ENCODE data around the gene ITFG1. TPM values are rescaled to one million over a fixed set of nuclear protein-coding genes. Genes with fewer than 3 reads are reported as not detected.

ITFG1 gene
- total and polyA plus RNA-seq, 9 of the 15 experiments (the other 6 are each of a cell fraction or from before 2014, with no cell fraction given), result 17.1 to 83.5 (median 35.8) TPM

DNA sequence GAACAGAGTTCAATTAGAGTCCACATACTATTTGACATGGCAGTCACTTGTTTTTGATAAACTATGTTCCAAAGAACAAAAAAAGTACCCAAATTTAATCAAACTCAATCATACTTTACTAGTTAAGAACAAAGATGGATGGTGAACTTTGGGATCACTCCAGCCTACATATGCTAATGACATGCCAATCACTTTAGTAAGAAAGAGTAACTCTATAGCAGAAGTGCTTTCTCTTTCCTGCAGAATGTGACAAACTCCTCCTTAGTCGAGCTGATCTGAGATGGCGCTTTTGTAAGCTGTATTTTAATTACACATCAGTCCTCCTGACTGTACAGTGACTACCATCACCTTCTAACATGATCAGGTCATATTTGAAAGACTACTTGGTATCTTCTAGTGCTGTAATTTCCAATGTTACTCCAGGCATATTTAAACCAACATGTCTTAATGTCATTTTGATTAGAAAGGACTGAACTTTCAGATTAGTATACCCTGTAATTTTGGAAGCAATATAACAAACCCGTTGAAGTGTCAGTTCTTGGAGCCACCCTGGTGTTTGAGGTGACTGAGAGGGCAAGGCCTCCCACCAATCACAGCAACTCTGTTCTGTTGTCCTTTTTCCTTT lies 321.2 kb downstream of the ITFG1 start:
- Histone ChIP-seq H3K9me1 (ENCODE audit: control insufficient read depth, insufficient read depth, low read length) (no peaks in the 10 kb centered on the region), H4K20me1 (replicated peaks; ENCODE audit: control insufficient read depth, insufficient read depth, low read length) (peaks cover 11% of the 10 kb centered on the region), H3K4me1 (replicated peaks in 1 of 2; ENCODE audit: control insufficient read depth in 2 of 2, insufficient read depth in 2 of 2, low read length in 2 of 2) (peaks cover 12 to 21% of the 10 kb centered on the region in 2 experiments), H3K4me2 (ENCODE audit: insufficient read depth, low read length) (no peak overlapping the region), H3K36me3 (ENCODE audit: control insufficient read depth, insufficient read depth, low read length) (peaks cover 8% of the 10 kb centered on the region; the same call in 1 of the 3 replicates), H3K79me2 (ENCODE audit: control insufficient read depth, insufficient read depth, low read length) (peaks cover 88% of the 10 kb centered on the region), H3K4me3 (no peak overlapping the region), H3K9ac (ENCODE audit: insufficient read depth in 1 of 2, low read depth in 2 of 2, low read length in 2 of 2) (no peak overlapping the region), H3K27me3 (ENCODE audit: control insufficient read depth in 2 of 2, insufficient read depth in 2 of 2, low read length in 2 of 2) (no peaks in the 10 kb centered on the region), H2AFZ (ENCODE audit: low read depth, low read length) (no peak overlapping the region), H3K9me3 (replicated peaks; ENCODE audit: control insufficient read depth, insufficient read depth, low read depth, low read length) (0 out of 2 replicates have a peak, but pooled peaks cover 2% of the 10 kb centered on the region), H3K27ac (ENCODE audit: extremely low read depth, low read depth, low read length) (no peak overlapping the region)
- WGBS (ENCODE audit: insufficient coverage, low coverage, missing lambda C conversion rate), result 22% methylated on average over 3 of the region's 3 CpGs
- peak; percentile 53 for TF ChIP-seq PKNOX1 (IDR thresholded peaks at IDR 0.05)
- no peak for TF ChIP-seq ZNF197 (CRISPR knock-in tag; IDR thresholded peaks at IDR 0.05; ENCODE audit: low read depth)
- TF ChIP-seq PBX2 (CRISPR knock-in tag; IDR thresholded peaks at IDR 0.05; ENCODE audit: low read depth), result no peak
- peak; percentile 35; the same call in 1 of the 2 replicates for TF ChIP-seq PBX2 (tag; conservative IDR thresholded peaks at IDR 0.05; ENCODE audit: low read depth)
- POLR2A ChIA-PET, result no interaction called here
- CTCF ChIA-PET (ENCODE audit: low intra/inter-chr PET ratio), result no interaction called here
- ATAC-seq, result no peak
- no TSS peak for BruUV-seq (replicated peaks)
- intact Hi-C loops (cut with micrococcal nuclease) (loop anchor here (1.0 to 10.0 kb wide), 4 partner anchors 105 to 918 kb away; partner anchors contain the start of genes ITFG1 and PHKB), in situ Hi-C loops (cut with MboI) (no loop called here)
- no peak for FAIRE-seq
- DNase-seq (ENCODE audit: extremely low read depth in 1 of 4, low spot score in 3 of 4), result no peak
